ENCODE data around the gene TCF4. TPM values are rescaled to one million over a fixed set of nuclear protein-coding genes. Genes with fewer than 3 reads are reported as not detected.

TCF4 gene
- total and polyA plus RNA-seq, 2 of the 13 experiments (the other 11 are each of a cell fraction or from before 2014, with no cell fraction given) = not detected

DNA sequence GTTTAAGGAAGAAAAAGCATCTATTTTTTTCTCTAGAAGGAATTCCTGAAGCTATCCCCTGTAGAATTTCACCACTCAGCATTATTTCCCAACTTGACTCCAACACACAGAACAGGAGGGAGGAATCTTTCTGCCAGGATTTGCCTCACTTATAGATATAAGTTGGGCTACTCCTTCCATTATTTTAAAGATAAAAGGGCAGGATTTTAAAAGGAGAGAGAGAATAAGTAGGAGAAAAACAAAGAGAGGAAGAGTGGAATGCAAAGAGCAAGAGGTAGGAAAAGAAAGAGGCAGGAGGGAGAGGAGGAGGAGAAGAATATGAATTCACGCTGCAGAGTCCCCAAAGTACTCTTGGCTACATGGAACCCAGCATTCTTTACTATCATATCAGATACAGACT lies 182.5 kb downstream of the TCF4 start:
- no peak for DNase-seq (ENCODE audit: low spot score)
- H3K9ac ChIP-seq (ENCODE audit: insufficient read depth, low read depth, low read length) = no peak overlapping the region
- no peak for ATAC-seq
- no peak overlapping the region for H3K4me2 ChIP-seq (ENCODE audit: low read depth, low read length)
- no peaks in the 10 kb centered on the region for H3K36me3 ChIP-seq (replicated peaks in 1 of 2; ENCODE audit: control insufficient read depth in 1 of 2, insufficient read depth in 2 of 2, low read length in 2 of 2)
- intact Hi-C loops (cut with micrococcal nuclease; ENCODE audit: unreplicated experiment) (no loop called here), in situ Hi-C loops (cut with HindIII; ENCODE audit: extremely low pct_ligation_motif_present, low pct_unique_long_range_greater_than_20kb) (no loop called here)
- no peak overlapping the region for H3K4me3 ChIP-seq (replicated peaks in 1 of 3; ENCODE audit: insufficient read depth in 1 of 3, low read depth in 2 of 3, low read length in 3 of 3)
- 0% methylated on average over 1 of the region's 1 CpG for WGBS (ENCODE audit: low lambda C conversion rate)
- BruUV-seq (replicated peaks) = no TSS peak
- ChIA-PET POLR2A (no interaction called here), CTCF (ENCODE audit: low intra/inter-chr PET ratio, low total read pairs) (no interaction called here)
- FAIRE-seq = no peak
- no peak overlapping the region for H3K27ac ChIP-seq (ENCODE audit: extremely low read length, insufficient read depth, low read length)
- no peak overlapping the region for H2AFZ ChIP-seq (ENCODE audit: low read length)
- no peaks in the 10 kb centered on the region for H3K9me3 ChIP-seq (ENCODE audit: low read length)
- no peaks in the 10 kb centered on the region for H3K79me2 ChIP-seq (ENCODE audit: insufficient read depth, low read length)
- H3K27me3 ChIP-seq (ENCODE audit: control insufficient read depth in 1 of 2, insufficient read depth in 2 of 2, low read length in 2 of 2) = no peaks in the 10 kb centered on the region; a peak in 1 of 5 replicates
- no peaks in the 10 kb centered on the region for H4K20me1 ChIP-seq (ENCODE audit: insufficient read depth, low read length)
- no peaks in the 10 kb centered on the region for H3K4me1 ChIP-seq (ENCODE audit: insufficient read depth, low read length)
- TF ChIP-seq MAFF (IDR thresholded peaks at IDR 0.05; ENCODE audit: low read depth, low read length) (peak; percentile 58), MAFK (conservative IDR thresholded peaks at IDR 0.05 in 1 of 2, IDR thresholded peaks at IDR 0.05 in 1 of 2; ENCODE audit: low read length in 2 of 2) (peak; percentile 48 to 76; a peak in 3 of 4 replicates), HNF4G (IDR thresholded peaks at IDR 0.05; ENCODE audit: borderline replicate concordance, low read depth, low read length) (no peak), HNF4G (CRISPR knock-in tag; IDR thresholded peaks at IDR 0.05; ENCODE audit: borderline replicate concordance, low read depth) (no peak)

DNA sequence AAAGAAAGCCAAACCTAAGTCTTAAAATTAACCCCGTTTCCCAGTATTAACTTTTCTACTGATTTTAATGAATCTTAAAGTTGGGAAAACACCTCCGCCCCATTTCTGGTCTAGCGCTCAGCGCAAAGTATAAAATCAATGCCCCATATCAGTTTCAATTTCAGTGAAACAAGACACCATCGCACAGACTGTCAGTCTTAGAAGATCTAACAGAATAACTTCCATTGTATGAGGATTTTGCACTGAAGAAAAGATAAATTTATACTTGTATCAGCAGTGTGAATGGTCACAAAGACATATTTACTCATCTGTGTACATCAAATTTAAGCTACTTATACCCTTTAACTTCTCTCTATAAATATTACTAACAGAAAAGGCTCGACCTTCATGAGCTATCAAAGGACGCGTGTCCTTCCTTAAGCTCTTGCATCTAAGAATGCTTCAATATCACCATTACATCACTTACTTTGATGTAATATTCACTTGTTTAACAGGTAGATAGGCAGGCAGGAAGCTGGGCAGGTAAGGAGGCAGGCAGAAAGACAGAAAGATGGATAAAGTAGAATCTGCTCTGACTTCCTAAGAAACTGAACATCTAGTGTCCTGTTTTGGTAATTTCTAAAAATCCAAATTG lies 183.0 kb downstream of the TCF4 start:
- Histone ChIP-seq H3K79me2 (ENCODE audit: insufficient read depth, low read length) (no peaks in the 10 kb centered on the region), H3K4me1 (ENCODE audit: insufficient read depth, low read length) (no peaks in the 10 kb centered on the region), H3K9me3 (ENCODE audit: low read length) (no peaks in the 10 kb centered on the region), H4K20me1 (ENCODE audit: insufficient read depth, low read length) (no peaks in the 10 kb centered on the region), H3K36me3 (replicated peaks in 1 of 2; ENCODE audit: control insufficient read depth in 1 of 2, insufficient read depth in 2 of 2, low read length in 2 of 2) (no peaks in the 10 kb centered on the region), H3K9ac (ENCODE audit: insufficient read depth, low read depth, low read length) (no peak overlapping the region), H3K27ac (ENCODE audit: extremely low read length, insufficient read depth, low read length) (no peak overlapping the region), H3K4me2 (ENCODE audit: low read depth, low read length) (no peak overlapping the region), H3K4me3 (replicated peaks in 1 of 3; ENCODE audit: insufficient read depth in 1 of 3, low read depth in 2 of 3, low read length in 3 of 3) (no peak overlapping the region), H2AFZ (ENCODE audit: low read length) (no peak overlapping the region), H3K27me3 (ENCODE audit: control insufficient read depth in 1 of 2, insufficient read depth in 2 of 2, low read length in 2 of 2) (no peaks in the 10 kb centered on the region; a peak in 1 of 5 replicates)
- ChIA-PET CTCF (ENCODE audit: low intra/inter-chr PET ratio, low total read pairs) (no interaction called here), POLR2A (no interaction called here)
- no TSS peak for BruUV-seq (replicated peaks)
- no peak for ATAC-seq
- 40% methylated on average over 8 of the region's 8 CpGs for WGBS (ENCODE audit: low lambda C conversion rate)
- intact Hi-C loops (cut with micrococcal nuclease; ENCODE audit: unreplicated experiment) = no loop called here
- FAIRE-seq = no peak
- in situ Hi-C loops (cut with HindIII; ENCODE audit: extremely low pct_ligation_motif_present, low pct_unique_long_range_greater_than_20kb) = no loop called here
- DNase-seq (ENCODE audit: low spot score) = no peak
- TF ChIP-seq ZC3H4 (CRISPR knock-in tag; IDR thresholded peaks at IDR 0.05; ENCODE audit: borderline replicate concordance) = no peak
- TF ChIP-seq HIVEP1 (CRISPR knock-in tag; IDR thresholded peaks at IDR 0.05) = no peak
- no peak for TF ChIP-seq ZNF761 (CRISPR knock-in tag; conservative IDR thresholded peaks at IDR 0.05)
- no peak for TF ChIP-seq SOX13 (IDR thresholded peaks at IDR 0.05)
- no peak for TF ChIP-seq SOX13 (CRISPR knock-in tag; conservative IDR thresholded peaks at IDR 0.05 in 1 of 2, IDR thresholded peaks at IDR 0.05 in 1 of 2)
- no peak for TF ChIP-seq ZNF121 (CRISPR knock-in tag; IDR thresholded peaks at IDR 0.05)
- TF ChIP-seq SUZ12 (IDR thresholded peaks at IDR 0.05; ENCODE audit: low read depth, low read length) = no peak
- TF ChIP-seq, protein P1, sequence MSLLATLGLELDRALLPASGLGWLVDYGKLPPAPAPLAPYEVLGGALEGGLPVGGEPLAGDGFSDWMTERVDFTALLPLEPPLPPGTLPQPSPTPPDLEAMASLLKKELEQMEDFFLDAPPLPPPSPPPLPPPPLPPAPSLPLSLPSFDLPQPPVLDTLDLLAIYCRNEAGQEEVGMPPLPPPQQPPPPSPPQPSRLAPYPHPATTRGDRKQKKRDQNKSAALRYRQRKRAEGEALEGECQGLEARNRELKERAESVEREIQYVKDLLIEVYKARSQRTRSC (CRISPR knock-in tag; IDR thresholded peaks at IDR 0.05; ENCODE audit: low read depth) = no peak
- TF ChIP-seq PAF1 (CRISPR knock-in tag; IDR thresholded peaks at IDR 0.05) = no peak
- TF ChIP-seq, protein P2, sequence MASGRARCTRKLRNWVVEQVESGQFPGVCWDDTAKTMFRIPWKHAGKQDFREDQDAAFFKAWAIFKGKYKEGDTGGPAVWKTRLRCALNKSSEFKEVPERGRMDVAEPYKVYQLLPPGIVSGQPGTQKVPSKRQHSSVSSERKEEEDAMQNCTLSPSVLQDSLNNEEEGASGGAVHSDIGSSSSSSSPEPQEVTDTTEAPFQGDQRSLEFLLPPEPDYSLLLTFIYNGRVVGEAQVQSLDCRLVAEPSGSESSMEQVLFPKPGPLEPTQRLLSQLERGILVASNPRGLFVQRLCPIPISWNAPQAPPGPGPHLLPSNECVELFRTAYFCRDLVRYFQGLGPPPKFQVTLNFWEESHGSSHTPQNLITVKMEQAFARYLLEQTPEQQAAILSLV (CRISPR knock-in tag; IDR thresholded peaks at IDR 0.05; ENCODE audit: borderline replicate concordance) = no peak
- no peak for TF ChIP-seq SP5 (CRISPR knock-in tag; IDR thresholded peaks at IDR 0.05; ENCODE audit: borderline replicate concordance, low read depth)
- TF ChIP-seq, protein P3, sequence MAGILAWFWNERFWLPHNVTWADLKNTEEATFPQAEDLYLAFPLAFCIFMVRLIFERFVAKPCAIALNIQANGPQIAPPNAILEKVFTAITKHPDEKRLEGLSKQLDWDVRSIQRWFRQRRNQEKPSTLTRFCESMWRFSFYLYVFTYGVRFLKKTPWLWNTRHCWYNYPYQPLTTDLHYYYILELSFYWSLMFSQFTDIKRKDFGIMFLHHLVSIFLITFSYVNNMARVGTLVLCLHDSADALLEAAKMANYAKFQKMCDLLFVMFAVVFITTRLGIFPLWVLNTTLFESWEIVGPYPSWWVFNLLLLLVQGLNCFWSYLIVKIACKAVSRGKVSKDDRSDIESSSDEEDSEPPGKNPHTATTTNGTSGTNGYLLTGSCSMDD (CRISPR knock-in tag; IDR thresholded peaks at IDR 0.05) = no peak
- TF ChIP-seq RXRA (CRISPR knock-in tag; IDR thresholded peaks at IDR 0.05) = no peak

Data from HepG2 (cell line).